ENCODE results near the gene GTF2H2C. TPM values are rescaled to one million over a fixed set of nuclear protein-coding genes. Genes with fewer than 3 reads are reported as not detected.
A peak's percentile ranks its signal among the peaks of the same experiment; 100 is the strongest.
"Not testable (repeated sequence)": the region's sequence is repeated elsewhere in the genome, so short reads cannot be mapped to it uniquely, and the experiment has no call there.

Gene GTF2H2C
- total and polyA plus RNA-seq, 4 donors, result 8.7 to 38.4 (median 19.5) TPM

GRCh38 chr5:69512740-69513260, 47.2 kb upstream of the GTF2H2C start:
- Histone ChIP-seq H3K36me3 (ENCODE audit: control insufficient read depth in 4 of 4, insufficient read depth in 3 of 4, low read depth in 1 of 4, low read length in 3 of 4) (peaks cover 3 to 15% (median 12%) of the 10 kb centered on the region in 4 donors), H3K27me3 (ENCODE audit: control insufficient read depth in 4 of 4, insufficient read depth in 4 of 4, low read length in 3 of 4) (no peaks in the 10 kb centered on the region), H3K4me1 (ENCODE audit: control insufficient read depth in 4 of 4, insufficient read depth in 4 of 4, low read length in 3 of 4) (peaks cover 3 to 23% (median 18%) of the 10 kb centered on the region in 4 donors), H3K9ac (ENCODE audit: low read depth in 1 of 2, low read length in 2 of 2) (no peak overlapping the region), H3K9me3 (ENCODE audit: control insufficient read depth in 4 of 4, low read length in 3 of 4) (no peaks in the 10 kb centered on the region), H3K4me3 (ENCODE audit: low read depth in 1 of 3, low read length in 3 of 3) (no peak overlapping the region), H3K27ac (ENCODE audit: low read depth in 1 of 2, low read length in 2 of 2) (peak overlapping the region; percentile 54)
- TF ChIP-seq, protein P1, sequence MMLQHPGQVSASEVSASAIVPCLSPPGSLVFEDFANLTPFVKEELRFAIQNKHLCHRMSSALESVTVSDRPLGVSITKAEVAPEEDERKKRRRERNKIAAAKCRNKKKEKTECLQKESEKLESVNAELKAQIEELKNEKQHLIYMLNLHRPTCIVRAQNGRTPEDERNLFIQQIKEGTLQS (IDR thresholded peaks at IDR 0.05), result no peak
- TF ChIP-seq TAF1 (conservative IDR thresholded peaks at IDR 0.05), result no peak
- no peak for TF ChIP-seq YY1 (IDR thresholded peaks at IDR 0.05)
- TF ChIP-seq RXRA (IDR thresholded peaks at IDR 0.05), result no peak
- no peak for TF ChIP-seq FOXA2 (IDR thresholded peaks at IDR 0.05)
- TF ChIP-seq HNF4G (IDR thresholded peaks at IDR 0.05), result no peak
- TF ChIP-seq CTCF (IDR thresholded peaks at IDR 0.05; ENCODE audit: low read depth, low read length, missing input control), result no peak
- TF ChIP-seq MAX (IDR thresholded peaks at IDR 0.05), result no peak
- TF ChIP-seq GABPA (IDR thresholded peaks at IDR 0.05 in 1 of 2, conservative IDR thresholded peaks at IDR 0.05 in 1 of 2), result no peak
- no peak for TF ChIP-seq NR2F2 (IDR thresholded peaks at IDR 0.05)
- TF ChIP-seq EGR1 (IDR thresholded peaks at IDR 0.05; ENCODE audit: low read depth in 2 of 2), result no peak
- TF ChIP-seq SP1 (IDR thresholded peaks at IDR 0.05), result no peak
- TF ChIP-seq RAD21 (IDR thresholded peaks at IDR 0.05), result no peak
- no peak for TF ChIP-seq HNF4A (conservative IDR thresholded peaks at IDR 0.05)
- TF ChIP-seq, protein P2, sequence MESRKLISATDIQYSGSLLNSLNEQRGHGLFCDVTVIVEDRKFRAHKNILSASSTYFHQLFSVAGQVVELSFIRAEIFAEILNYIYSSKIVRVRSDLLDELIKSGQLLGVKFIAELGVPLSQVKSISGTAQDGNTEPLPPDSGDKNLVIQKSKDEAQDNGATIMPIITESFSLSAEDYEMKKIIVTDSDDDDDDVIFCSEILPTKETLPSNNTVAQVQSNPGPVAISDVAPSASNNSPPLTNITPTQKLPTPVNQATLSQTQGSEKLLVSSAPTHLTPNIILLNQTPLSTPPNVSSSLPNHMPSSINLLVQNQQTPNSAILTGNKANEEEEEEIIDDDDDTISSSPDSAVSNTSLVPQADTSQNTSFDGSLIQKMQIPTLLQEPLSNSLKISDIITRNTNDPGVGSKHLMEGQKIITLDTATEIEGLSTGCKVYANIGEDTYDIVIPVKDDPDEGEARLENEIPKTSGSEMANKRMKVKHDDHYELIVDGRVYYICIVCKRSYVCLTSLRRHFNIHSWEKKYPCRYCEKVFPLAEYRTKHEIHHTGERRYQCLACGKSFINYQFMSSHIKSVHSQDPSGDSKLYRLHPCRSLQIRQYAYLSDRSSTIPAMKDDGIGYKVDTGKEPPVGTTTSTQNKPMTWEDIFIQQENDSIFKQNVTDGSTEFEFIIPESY (IDR thresholded peaks at IDR 0.05), result no peak
- TF ChIP-seq, protein P3, sequence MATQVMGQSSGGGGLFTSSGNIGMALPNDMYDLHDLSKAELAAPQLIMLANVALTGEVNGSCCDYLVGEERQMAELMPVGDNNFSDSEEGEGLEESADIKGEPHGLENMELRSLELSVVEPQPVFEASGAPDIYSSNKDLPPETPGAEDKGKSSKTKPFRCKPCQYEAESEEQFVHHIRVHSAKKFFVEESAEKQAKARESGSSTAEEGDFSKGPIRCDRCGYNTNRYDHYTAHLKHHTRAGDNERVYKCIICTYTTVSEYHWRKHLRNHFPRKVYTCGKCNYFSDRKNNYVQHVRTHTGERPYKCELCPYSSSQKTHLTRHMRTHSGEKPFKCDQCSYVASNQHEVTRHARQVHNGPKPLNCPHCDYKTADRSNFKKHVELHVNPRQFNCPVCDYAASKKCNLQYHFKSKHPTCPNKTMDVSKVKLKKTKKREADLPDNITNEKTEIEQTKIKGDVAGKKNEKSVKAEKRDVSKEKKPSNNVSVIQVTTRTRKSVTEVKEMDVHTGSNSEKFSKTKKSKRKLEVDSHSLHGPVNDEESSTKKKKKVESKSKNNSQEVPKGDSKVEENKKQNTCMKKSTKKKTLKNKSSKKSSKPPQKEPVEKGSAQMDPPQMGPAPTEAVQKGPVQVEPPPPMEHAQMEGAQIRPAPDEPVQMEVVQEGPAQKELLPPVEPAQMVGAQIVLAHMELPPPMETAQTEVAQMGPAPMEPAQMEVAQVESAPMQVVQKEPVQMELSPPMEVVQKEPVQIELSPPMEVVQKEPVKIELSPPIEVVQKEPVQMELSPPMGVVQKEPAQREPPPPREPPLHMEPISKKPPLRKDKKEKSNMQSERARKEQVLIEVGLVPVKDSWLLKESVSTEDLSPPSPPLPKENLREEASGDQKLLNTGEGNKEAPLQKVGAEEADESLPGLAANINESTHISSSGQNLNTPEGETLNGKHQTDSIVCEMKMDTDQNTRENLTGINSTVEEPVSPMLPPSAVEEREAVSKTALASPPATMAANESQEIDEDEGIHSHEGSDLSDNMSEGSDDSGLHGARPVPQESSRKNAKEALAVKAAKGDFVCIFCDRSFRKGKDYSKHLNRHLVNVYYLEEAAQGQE (IDR thresholded peaks at IDR 0.05), result no peak
- WGBS, result 89% methylated on average over 2 of the region's 2 CpGs
- no peak for DNase-seq (ENCODE audit: low spot score)

- peaks cover 3 to 43% (median 36%) of the 10 kb centered on the region in 4 donors for H3K4me1 ChIP-seq (ENCODE audit: control insufficient read depth in 4 of 4, insufficient read depth in 4 of 4, low read length in 3 of 4)
- not testable (repeated sequence) for H3K9me3 ChIP-seq (ENCODE audit: control insufficient read depth in 4 of 4, low read length in 3 of 4); H3K27me3 ChIP-seq (ENCODE audit: control insufficient read depth in 4 of 4, insufficient read depth in 4 of 4, low read length in 3 of 4); H3K9ac ChIP-seq (ENCODE audit: low read depth in 1 of 2, low read length in 2 of 2); H3K36me3 ChIP-seq (ENCODE audit: control insufficient read depth in 4 of 4, insufficient read depth in 3 of 4, low read depth in 1 of 4, low read length in 3 of 4); DNase-seq (ENCODE audit: low spot score); H3K4me3 ChIP-seq (ENCODE audit: low read depth in 1 of 3, low read length in 3 of 3); H3K27ac ChIP-seq (ENCODE audit: low read depth in 1 of 2, low read length in 2 of 2)
- WGBS, result over 99% methylated on average over 24 of the region's 30 CpGs
Observed at GRCh38 chr5:69515570-69515969, 44.4 kb upstream of the GTF2H2C start.
